HCT116 (cell line): ENCODE measurements around the gene ACVRL1. TPM values are rescaled to one million over a fixed set of nuclear protein-coding genes. Genes with fewer than 3 reads are reported as not detected.

Source experiments
- ATAC-seq: fragments of 200-7000 bp; cut with Tn5 transposase; 2 replicates; pipeline ENCODE4 v1.9.1; 2020; ENCODE audit warnings: mild to moderate bottlenecking, moderate library complexity
- BruUV-seq: library from RNA; stranded (reverse); fragments of 400-500 nt; replicated peaks from 2 replicates; lab custom pipeline; 2021; lab: Mats Ljungman, UMichigan
- CTCF ChIA-PET: fragments of 300-600 bp; sonication (Branson Sonifier 250); formaldehyde crosslinking; loops from one replicate; lab custom pipeline; 2021; ENCODE audit warnings: antibody characterized with exemption; lab: Charles Lee
- POLR2A ChIA-PET: fragments of 300-600, 350-600 bp; sonication (Branson Sonifier 250); formaldehyde crosslinking; loops from one replicate; lab custom pipeline; 2021; ENCODE audit warnings: antibody characterized with exemption; lab: Charles Lee
- RAD21 ChIA-PET, 2 experiments: fragments of 300-600 bp; sonication (Branson Sonifier 250); formaldehyde crosslinking; loops; one replicate each; lab custom pipeline; 2023; ENCODE audit warnings: low total read pairs in 2 of 2; ENCODE audit not compliant: uncharacterized antibody in 2 of 2, unreplicated experiment in 2 of 2, low non-redundant PET in 1 of 2; lab: Charles Lee
- DNase-seq: peaks from one replicate; pipeline ENCODE4 v3.0.0-alpha.2; 2010; ENCODE audit warnings: low read depth, low spot score
- H2AFZ ChIP-seq: fragments of 200-600 bp; shearing (Covaris generic), sonication (generic); 2 replicates; pipeline ENCODE4 v1.6.1; 2017; ENCODE audit warnings: low read depth, mixed run types, mixed read lengths, antibody characterized with exemption, low read length; ENCODE audit not compliant: poor library complexity, severe bottlenecking
- H3K27ac ChIP-seq: 2 replicates; pipeline ENCODE4 v1.5.1; 2012; ENCODE audit warnings: low read depth, low read length
- H3K27me3 ChIP-seq: fragments of 200-600 bp; sonication (generic); 2 replicates; pipeline ENCODE4 v1.6.1; 2016; ENCODE audit warnings: mixed run types, low read length, mixed read lengths; ENCODE audit not compliant: insufficient read depth
- H3K36me3 ChIP-seq, 2 experiments: fragments of 200-500 bp in 1 of 2; fragments of 200-600 bp in 1 of 2; sonication (Bioruptor generic) in 1 of 2; sonication (generic) in 1 of 2; 2 replicates each; pipeline versions ENCODE4 v1.5.1 to v1.6.1; 2014 to 2016; ENCODE audit warnings: low read length in 2 of 2, inconsistent platforms in 1 of 2, mixed read lengths in 1 of 2, mixed run types in 1 of 2; ENCODE audit not compliant: insufficient read depth in 2 of 2, control insufficient read depth in 1 of 2
- H3K4me1 ChIP-seq, 2 experiments: fragments of 200-600 bp in 1 of 2; sonication (generic) in 1 of 2; 2 replicates each; pipeline versions ENCODE4 v1.5.1 to v1.6.1; 2012 to 2017; ENCODE audit warnings: low read length in 2 of 2, inconsistent platforms in 1 of 2, mild to moderate bottlenecking in 1 of 2, mixed read lengths in 1 of 2, mixed run types in 1 of 2, moderate library complexity in 1 of 2; ENCODE audit not compliant: insufficient read depth in 2 of 2, control insufficient read depth in 1 of 2
- H3K4me2 ChIP-seq: fragments of 200-600 bp; sonication (generic); 2 replicates; pipeline ENCODE4 v1.6.1; 2017; ENCODE audit warnings: mixed run types, low read length, mixed read lengths
- H3K4me3 ChIP-seq, 2 experiments: fragments of 200-600 bp in 1 of 2; sonication (generic) in 1 of 2; replicated peaks in 1 of 2; 2 replicates each; pipeline ENCODE4 v1.5.1; 2011 to 2016; ENCODE audit warnings: low read length in 2 of 2, control low read depth in 1 of 2, low read depth in 1 of 2, mild to moderate bottlenecking in 1 of 2, mixed read lengths in 1 of 2, mixed run types in 1 of 2
- H3K79me2 ChIP-seq: fragments of 200-600 bp; sonication (generic); 2 replicates; pipeline ENCODE4 v1.6.1; 2017; ENCODE audit warnings: mild to moderate bottlenecking, mixed run types, low read length, moderate library complexity, mixed read lengths; ENCODE audit not compliant: insufficient read depth
- H3K9ac ChIP-seq: fragments of 200-600 bp; sonication (generic); 2 replicates; pipeline ENCODE4 v1.6.1; 2016; ENCODE audit warnings: low read length, mixed read lengths
- H3K9me2 ChIP-seq: fragments of 200-600 bp; sonication (generic), shearing (Covaris generic); 2 replicates; pipeline ENCODE4 v1.6.1; 2017; ENCODE audit warnings: mixed run types, mild to moderate bottlenecking, moderate library complexity; ENCODE audit not compliant: insufficient read depth
- H3K9me3 ChIP-seq, 2 experiments: fragments of 200-500 bp in 1 of 2; fragments of 200-600 bp in 1 of 2; sonication (Bioruptor generic) in 1 of 2; sonication (generic) in 1 of 2; 2 replicates each; pipeline ENCODE4 v1.6.1; 2014 to 2017; ENCODE audit warnings: low read length in 2 of 2, mixed read lengths in 2 of 2, inconsistent platforms in 1 of 2, low read depth in 1 of 2, mild to moderate bottlenecking in 1 of 2, mixed run types in 1 of 2, moderate library complexity in 1 of 2; ENCODE audit not compliant: control insufficient read depth in 1 of 2, insufficient read depth in 1 of 2
- H4K20me1 ChIP-seq: fragments of 200-600 bp; sonication (generic), shearing (Covaris generic); 2 replicates; pipeline ENCODE4 v1.6.1; 2017; ENCODE audit warnings: mixed run types, mild to moderate bottlenecking, moderate library complexity; ENCODE audit not compliant: insufficient read depth
- CEBPB ChIP-seq: IDR thresholded peaks from 2 replicates; pipeline ENCODE4 v1.6.1; 2012; ENCODE audit warnings: low read depth
- EGR1 ChIP-seq: IDR thresholded peaks from 2 replicates; pipeline ENCODE4 v1.6.1; 2012; ENCODE audit warnings: low read depth
- ELF1 ChIP-seq: IDR thresholded peaks from 2 replicates; pipeline ENCODE4 v1.6.1; 2012; ENCODE audit warnings: low read depth, borderline replicate concordance
- EZH2 ChIP-seq: fragments of 200-600 bp; sonication (generic); IDR thresholded peaks from 2 replicates; pipeline ENCODE4 v1.6.1; 2017; ENCODE audit warnings: antibody characterized with exemption, mixed run types
- EZH2phosphoT487 ChIP-seq: fragments of 200-600 bp; IDR thresholded peaks from 2 replicates; pipeline ENCODE4 v1.6.1; 2018; ENCODE audit warnings: antibody characterized with exemption, borderline replicate concordance
- FOSL1 ChIP-seq: IDR thresholded peaks from 2 replicates; pipeline ENCODE4 v1.6.1; 2012; ENCODE audit warnings: low read depth
- POLR2A ChIP-seq: IDR thresholded peaks from 2 replicates; pipeline ENCODE4 v1.7.0; 2011; ENCODE audit warnings: borderline replicate concordance; ENCODE audit not compliant: insufficient read depth, insufficient read length; ENCODE audit errors: extremely low read depth
- POLR2AphosphoS5 ChIP-seq: IDR thresholded peaks from 2 replicates; pipeline ENCODE4 v1.6.1; 2011; ENCODE audit warnings: mild to moderate bottlenecking, low read depth, low read length, moderate library complexity
- RAD21 ChIP-seq: IDR thresholded peaks from 2 replicates; pipeline ENCODE4 v1.6.1; 2012; ENCODE audit warnings: low read depth, mild to moderate bottlenecking
- SIN3A ChIP-seq: IDR thresholded peaks from 2 replicates; pipeline ENCODE4 v1.6.1; 2012; ENCODE audit warnings: low read depth
- SP1 ChIP-seq: IDR thresholded peaks from 2 replicates; pipeline ENCODE4 v1.6.1; 2012; ENCODE audit warnings: low read depth
- YY1 ChIP-seq: IDR thresholded peaks from 2 replicates; pipeline ENCODE4 v1.6.1; 2011; ENCODE audit warnings: low read length, low read depth, moderate library complexity, mild to moderate bottlenecking; ENCODE audit not compliant: insufficient replicate concordance; ENCODE audit errors: extremely low read depth
- ZFX ChIP-seq: fragments of 450-650 bp; IDR thresholded peaks from 2 replicates; pipeline ENCODE4 v1.6.1; 2017
- ZNF274 ChIP-seq: fragments of 200-500 bp; sonication (Bioruptor generic); IDR thresholded peaks from 2 replicates; pipeline ENCODE4 v1.6.1; 2014; ENCODE audit warnings: mild to moderate bottlenecking, low read depth, low read length, inconsistent platforms
- intact Hi-C: fragments of 100-400 bp; cut with micrococcal nuclease; formaldehyde crosslinking; loops from 2 replicates; pipeline ENCODE4 v1.10.0; 2022
- total RNA-seq: library from RNA; stranded (reverse); gene quantifications from one replicate; pipeline ENCODE4 v1.2.1, GENCODE V29; 2021; ENCODE audit not compliant: unreplicated experiment
- TF ChIP-seq, protein P1 (sequence below), 3 experiments: fragments of 200-600 bp in 1 of 3; sonication (generic) in 1 of 3; IDR thresholded peaks in 2 of 3; conservative IDR thresholded peaks in 1 of 3; 2 replicates each; pipeline ENCODE4 v1.5.1; 2012 to 2017; ENCODE audit warnings: low read depth in 2 of 3, low read length in 2 of 3, antibody characterized with exemption in 1 of 3, borderline replicate concordance in 1 of 3, control low read depth in 1 of 3, mild to moderate bottlenecking in 1 of 3, mixed read lengths in 1 of 3, mixed run types in 1 of 3, moderate library complexity in 1 of 3; ENCODE audit not compliant: insufficient read depth in 1 of 3
- TF ChIP-seq, protein P2 (sequence below): IDR thresholded peaks from 2 replicates; pipeline ENCODE4 v1.6.1; 2012; ENCODE audit warnings: low read depth
- TF ChIP-seq, protein P3 (sequence below): IDR thresholded peaks from 2 replicates; pipeline ENCODE4 v1.6.1; 2012
- TF ChIP-seq, protein P4 (sequence below): IDR thresholded peaks from 2 replicates; pipeline ENCODE4 v1.6.1; 2012

Gene ACVRL1
- total RNA-seq, 1 experiment from 2014 or later: 2.5 TPM

DNA sequence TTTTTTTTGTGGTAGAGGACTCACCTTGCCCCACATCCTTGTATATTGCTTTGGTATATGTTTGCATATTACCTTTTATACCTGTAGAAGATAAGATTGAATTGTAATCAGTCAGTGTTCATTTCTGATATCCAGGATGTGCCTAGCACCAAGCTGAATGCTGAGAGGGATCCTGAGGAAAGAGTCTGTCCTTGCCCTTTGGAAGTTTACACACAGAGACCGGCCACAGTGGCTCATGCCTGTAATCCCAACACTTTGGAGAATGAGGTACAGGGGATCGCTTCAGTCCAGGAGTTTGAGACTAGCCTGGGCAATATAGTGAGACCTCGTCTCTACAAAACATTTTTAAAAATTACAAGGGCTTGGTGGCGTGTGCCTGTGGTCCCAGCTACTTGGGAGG lies 52.6 kb downstream of the ACVRL1 start:
- POLR2A ChIA-PET: no interaction called here
- TF ChIP-seq POLR2AphosphoS5: no peak
- no peak for TF ChIP-seq ZFX
- TF ChIP-seq, protein P1, sequence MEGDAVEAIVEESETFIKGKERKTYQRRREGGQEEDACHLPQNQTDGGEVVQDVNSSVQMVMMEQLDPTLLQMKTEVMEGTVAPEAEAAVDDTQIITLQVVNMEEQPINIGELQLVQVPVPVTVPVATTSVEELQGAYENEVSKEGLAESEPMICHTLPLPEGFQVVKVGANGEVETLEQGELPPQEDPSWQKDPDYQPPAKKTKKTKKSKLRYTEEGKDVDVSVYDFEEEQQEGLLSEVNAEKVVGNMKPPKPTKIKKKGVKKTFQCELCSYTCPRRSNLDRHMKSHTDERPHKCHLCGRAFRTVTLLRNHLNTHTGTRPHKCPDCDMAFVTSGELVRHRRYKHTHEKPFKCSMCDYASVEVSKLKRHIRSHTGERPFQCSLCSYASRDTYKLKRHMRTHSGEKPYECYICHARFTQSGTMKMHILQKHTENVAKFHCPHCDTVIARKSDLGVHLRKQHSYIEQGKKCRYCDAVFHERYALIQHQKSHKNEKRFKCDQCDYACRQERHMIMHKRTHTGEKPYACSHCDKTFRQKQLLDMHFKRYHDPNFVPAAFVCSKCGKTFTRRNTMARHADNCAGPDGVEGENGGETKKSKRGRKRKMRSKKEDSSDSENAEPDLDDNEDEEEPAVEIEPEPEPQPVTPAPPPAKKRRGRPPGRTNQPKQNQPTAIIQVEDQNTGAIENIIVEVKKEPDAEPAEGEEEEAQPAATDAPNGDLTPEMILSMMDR (IDR thresholded peaks at IDR 0.05 in 2 of 3, conservative IDR thresholded peaks at IDR 0.05 in 1 of 3; ENCODE audit: borderline replicate concordance in 1 of 3, insufficient read depth in 1 of 3, low read depth in 2 of 3, low read length in 2 of 3): no peak
- TF ChIP-seq, protein P2, sequence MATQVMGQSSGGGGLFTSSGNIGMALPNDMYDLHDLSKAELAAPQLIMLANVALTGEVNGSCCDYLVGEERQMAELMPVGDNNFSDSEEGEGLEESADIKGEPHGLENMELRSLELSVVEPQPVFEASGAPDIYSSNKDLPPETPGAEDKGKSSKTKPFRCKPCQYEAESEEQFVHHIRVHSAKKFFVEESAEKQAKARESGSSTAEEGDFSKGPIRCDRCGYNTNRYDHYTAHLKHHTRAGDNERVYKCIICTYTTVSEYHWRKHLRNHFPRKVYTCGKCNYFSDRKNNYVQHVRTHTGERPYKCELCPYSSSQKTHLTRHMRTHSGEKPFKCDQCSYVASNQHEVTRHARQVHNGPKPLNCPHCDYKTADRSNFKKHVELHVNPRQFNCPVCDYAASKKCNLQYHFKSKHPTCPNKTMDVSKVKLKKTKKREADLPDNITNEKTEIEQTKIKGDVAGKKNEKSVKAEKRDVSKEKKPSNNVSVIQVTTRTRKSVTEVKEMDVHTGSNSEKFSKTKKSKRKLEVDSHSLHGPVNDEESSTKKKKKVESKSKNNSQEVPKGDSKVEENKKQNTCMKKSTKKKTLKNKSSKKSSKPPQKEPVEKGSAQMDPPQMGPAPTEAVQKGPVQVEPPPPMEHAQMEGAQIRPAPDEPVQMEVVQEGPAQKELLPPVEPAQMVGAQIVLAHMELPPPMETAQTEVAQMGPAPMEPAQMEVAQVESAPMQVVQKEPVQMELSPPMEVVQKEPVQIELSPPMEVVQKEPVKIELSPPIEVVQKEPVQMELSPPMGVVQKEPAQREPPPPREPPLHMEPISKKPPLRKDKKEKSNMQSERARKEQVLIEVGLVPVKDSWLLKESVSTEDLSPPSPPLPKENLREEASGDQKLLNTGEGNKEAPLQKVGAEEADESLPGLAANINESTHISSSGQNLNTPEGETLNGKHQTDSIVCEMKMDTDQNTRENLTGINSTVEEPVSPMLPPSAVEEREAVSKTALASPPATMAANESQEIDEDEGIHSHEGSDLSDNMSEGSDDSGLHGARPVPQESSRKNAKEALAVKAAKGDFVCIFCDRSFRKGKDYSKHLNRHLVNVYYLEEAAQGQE: no peak
- TF ChIP-seq, protein P3, sequence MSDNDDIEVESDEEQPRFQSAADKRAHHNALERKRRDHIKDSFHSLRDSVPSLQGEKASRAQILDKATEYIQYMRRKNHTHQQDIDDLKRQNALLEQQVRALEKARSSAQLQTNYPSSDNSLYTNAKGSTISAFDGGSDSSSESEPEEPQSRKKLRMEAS: no peak
- no peak for TF ChIP-seq POLR2A
- no peak for TF ChIP-seq SP1
- no peak for TF ChIP-seq ZNF274
- TF ChIP-seq, protein P4, sequence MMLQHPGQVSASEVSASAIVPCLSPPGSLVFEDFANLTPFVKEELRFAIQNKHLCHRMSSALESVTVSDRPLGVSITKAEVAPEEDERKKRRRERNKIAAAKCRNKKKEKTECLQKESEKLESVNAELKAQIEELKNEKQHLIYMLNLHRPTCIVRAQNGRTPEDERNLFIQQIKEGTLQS: no peak
- no peak for TF ChIP-seq FOSL1
- no peak for TF ChIP-seq EGR1
- no peak for TF ChIP-seq SIN3A
- no peak for TF ChIP-seq RAD21
- TF ChIP-seq CEBPB: no peak
- no peak for TF ChIP-seq YY1
- no peak for TF ChIP-seq ELF1
- no peak for TF ChIP-seq EZH2phosphoT487
- TF ChIP-seq EZH2: no peak
- TF ChIP-seq, all 23 proteins: peak for 0
- Histone ChIP-seq H3K4me3 (no peak overlapping the region), H2AFZ (no peak overlapping the region), H3K4me1 (peaks cover 13 to 23% of the 10 kb centered on the region in 2 experiments), H4K20me1 (no peaks in the 10 kb centered on the region), H3K36me3 (peaks cover 0 to 4% of the 10 kb centered on the region in 2 experiments; a peak in 1 of 4 replicates), H3K27me3 (no peaks in the 10 kb centered on the region), H3K79me2 (peaks cover 83% of the 10 kb centered on the region), H3K9me2 (no peaks in the 10 kb centered on the region), H3K9me3 (no peaks in the 10 kb centered on the region), H3K9ac (no peak overlapping the region), H3K27ac (no peak overlapping the region), H3K4me2 (no peak overlapping the region)
- intact Hi-C loops: no loop called here
- DNase-seq (no peak), ATAC-seq (no peak)
- RAD21 ChIA-PET: no interaction called here
- CTCF ChIA-PET: no interaction called here
- BruUV-seq: no TSS peak
